Stomach (tissue), 4 donors: ENCODE results near the gene ALG11.

Source experiments
- POLR2AphosphoS5 ChIP-seq, 3 donors: sonication (generic); formaldehyde crosslinking; IDR thresholded peaks; one replicate each; pipeline ENCODE4 v1.6.1; 2016; ENCODE audit warnings: antibody characterized with exemption in 3 of 3
- TF ChIP-seq, protein P1 (sequence below), 7 experiments: fragments of 450-650 bp in 4 of 7; fragments of 200-600 bp in 3 of 7; sonication (generic) in 3 of 7; IDR thresholded peaks; one replicate each; pipeline ENCODE4 v1.5.1; 2016 to 2019; ENCODE audit warnings: antibody characterized with exemption in 7 of 7, control low read depth in 2 of 7, mild to moderate bottlenecking in 1 of 7

DNA sequence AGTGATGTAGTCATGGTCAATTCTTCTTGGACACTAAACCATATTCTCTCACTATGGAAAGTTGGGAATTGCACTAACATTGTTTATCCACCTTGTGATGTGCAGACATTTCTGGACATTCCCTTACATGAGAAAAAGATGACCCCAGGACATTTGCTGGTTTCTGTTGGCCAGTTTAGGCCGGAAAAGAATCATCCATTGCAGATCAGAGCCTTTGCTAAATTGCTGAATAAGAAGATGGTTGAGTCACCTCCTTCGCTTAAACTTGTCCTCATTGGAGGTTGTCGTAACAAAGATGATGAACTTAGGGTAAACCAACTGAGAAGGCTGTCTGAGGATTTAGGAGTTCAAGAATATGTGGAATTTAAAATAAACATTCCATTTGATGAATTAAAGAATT is 12.3 kb downstream of the ALG11 start, which contains the start of gene UTP14C:
- TF ChIP-seq, protein P1, sequence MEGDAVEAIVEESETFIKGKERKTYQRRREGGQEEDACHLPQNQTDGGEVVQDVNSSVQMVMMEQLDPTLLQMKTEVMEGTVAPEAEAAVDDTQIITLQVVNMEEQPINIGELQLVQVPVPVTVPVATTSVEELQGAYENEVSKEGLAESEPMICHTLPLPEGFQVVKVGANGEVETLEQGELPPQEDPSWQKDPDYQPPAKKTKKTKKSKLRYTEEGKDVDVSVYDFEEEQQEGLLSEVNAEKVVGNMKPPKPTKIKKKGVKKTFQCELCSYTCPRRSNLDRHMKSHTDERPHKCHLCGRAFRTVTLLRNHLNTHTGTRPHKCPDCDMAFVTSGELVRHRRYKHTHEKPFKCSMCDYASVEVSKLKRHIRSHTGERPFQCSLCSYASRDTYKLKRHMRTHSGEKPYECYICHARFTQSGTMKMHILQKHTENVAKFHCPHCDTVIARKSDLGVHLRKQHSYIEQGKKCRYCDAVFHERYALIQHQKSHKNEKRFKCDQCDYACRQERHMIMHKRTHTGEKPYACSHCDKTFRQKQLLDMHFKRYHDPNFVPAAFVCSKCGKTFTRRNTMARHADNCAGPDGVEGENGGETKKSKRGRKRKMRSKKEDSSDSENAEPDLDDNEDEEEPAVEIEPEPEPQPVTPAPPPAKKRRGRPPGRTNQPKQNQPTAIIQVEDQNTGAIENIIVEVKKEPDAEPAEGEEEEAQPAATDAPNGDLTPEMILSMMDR (IDR thresholded peaks at IDR 0.05) = no peak
- TF ChIP-seq POLR2AphosphoS5 (IDR thresholded peaks at IDR 0.05) = no peak
